Posterior cingulate gyrus (tissue), 11 donors: ENCODE measurements around the gene TRAP1.

Experiments
- DNase-seq, 10 donors: peaks; one replicate each; pipeline versions ENCODE4 v3.0.0 to v3.0.0-alpha.2; 2020 to 2021; ENCODE audit warnings: mixed read lengths in 3 of 10
- intact Hi-C: fragments of 100-400 bp; cut with DNase I; formaldehyde crosslinking; loops from one replicate; pipeline ENCODE4 v1.15.1; 2023

The TRAP1 gene

GRCh38 chr16:3737181-3737580, 19.9 kb upstream of the TRAP1 start:
- DNase-seq: peak in 1 of 10 donors; percentile 55
- intact Hi-C loops: no loop called here

- peak in 2 of 10 donors; percentile 40 to 63 for DNase-seq
Measured at GRCh38 chr16:3736116-3736515, 18.8 kb upstream of the TRAP1 start.

GRCh38 chr16:3735541-3735940, 18.2 kb upstream of the TRAP1 start:
- peak in 2 of 10 donors; percentile 62 to 68 for DNase-seq
- intact Hi-C loops: no loop called here

More at GRCh38 chr16:3736116-3736515, 18.8 kb upstream of the TRAP1 start:
- intact Hi-C loops: no loop called here

- DNase-seq: peak in 8 of 10 donors; percentile 23 to 93 (median 56)
- intact Hi-C loops: no loop called here
Measured at GRCh38 chr16:3734758-3735221, 17.5 kb upstream of the TRAP1 start.

- intact Hi-C loops: no loop called here
- peak in 1 of 10 donors; percentile 55 for DNase-seq
Measured at GRCh38 chr16:3734084-3734757, 16.9 kb upstream of the TRAP1 start.

GRCh38 chr16:3732171-3732570, 14.8 kb upstream of the TRAP1 start:
- DNase-seq: peak in 1 of 10 donors; percentile 62
- intact Hi-C loops: no loop called here

- intact Hi-C loops: no loop called here
- DNase-seq: peak in 2 of 10 donors; percentile 37 to 79
Measured at GRCh38 chr16:3731126-3731935, 14.0 kb upstream of the TRAP1 start.

- intact Hi-C loops: no loop called here
- peak in 3 of 10 donors; percentile 47 to 75 (median 63) for DNase-seq
Measured at GRCh38 chr16:3730161-3731125, 13.1 kb upstream of the TRAP1 start.

GRCh38 chr16:3729161-3730112, 12.1 kb upstream of the TRAP1 start:
- intact Hi-C loops: no loop called here
- peak in 3 of 10 donors; percentile 62 to 79 (median 67) for DNase-seq

GRCh38 chr16:3728424-3729160, 11.3 kb upstream of the TRAP1 start:
- intact Hi-C loops: no loop called here
- peak in 2 of 10 donors; percentile 72 to 78 for DNase-seq

- intact Hi-C loops: no loop called here
- peak in 2 of 10 donors; percentile 65 to 77 for DNase-seq
Measured at GRCh38 chr16:3727806-3728381, 10.6 kb upstream of the TRAP1 start.

- intact Hi-C loops: no loop called here
- peak in 4 of 10 donors; percentile 45 to 87 (median 80) for DNase-seq
Measured at GRCh38 chr16:3726021-3726687, 8.8 kb upstream of the TRAP1 start.

GRCh38 chr16:3725276-3725675, 8.0 kb upstream of the TRAP1 start:
- peak in 2 of 10 donors; percentile 40 to 69 for DNase-seq
- intact Hi-C loops: no loop called here

GRCh38 chr16:3722508-3722907, 5.2 kb upstream of the TRAP1 start:
- DNase-seq: peak in 2 of 10 donors; percentile 26 to 57
- intact Hi-C loops: no loop called here

GRCh38 chr16:3720418-3720817, 3.1 kb upstream of the TRAP1 start:
- intact Hi-C loops: no loop called here

GRCh38 chr16:3718628-3719027, 1.3 kb upstream of the TRAP1 start:
- DNase-seq: no peak
- intact Hi-C loops: no loop called here

More at GRCh38 chr16:3720418-3720817, 3.1 kb upstream of the TRAP1 start:
- DNase-seq: peak in 1 of 10 donors; percentile 63

- intact Hi-C loops: no loop called here
- no peak for DNase-seq
Measured at GRCh38 chr16:3718019-3718391, 681 bp upstream of the TRAP1 start.
